NK-92 (cell line): ENCODE data around the gene MYPN.
"Not testable (repeated sequence)": the region's sequence is repeated elsewhere in the genome, so short reads cannot be mapped to it uniquely, and the experiment has no call there.

Experiments used
- DNase-seq: peaks from one replicate; lab custom pipeline; 2025; ENCODE audit not compliant: unreplicated experiment; lab: John Stamatoyannopoulos, UW

Gene MYPN

GRCh38 chr10:68167586-68168189 lies 58.4 kb downstream of the MYPN start:
- DNase-seq = no peak

GRCh38 chr10:68171539-68172080 lies 62.3 kb downstream of the MYPN start:
- DNase-seq = no peak

GRCh38 chr10:68172324-68172723 lies 63.0 kb downstream of the MYPN start:
- DNase-seq = no peak

GRCh38 chr10:68175949-68176348 lies 66.7 kb downstream of the MYPN start:
- no peak for DNase-seq

GRCh38 chr10:68176797-68177196 lies 67.5 kb downstream of the MYPN start:
- DNase-seq = no peak

- no peak for DNase-seq
Observed at GRCh38 chr10:68178592-68178991, 69.3 kb downstream of the MYPN start.

- DNase-seq = no peak
Observed at GRCh38 chr10:68179016-68179415, 69.7 kb downstream of the MYPN start.

GRCh38 chr10:68180490-68180889 lies 71.2 kb downstream of the MYPN start:
- DNase-seq = no peak

- DNase-seq = no peak
Observed at GRCh38 chr10:68184546-68184945, 75.3 kb downstream of the MYPN start.

GRCh38 chr10:68185085-68185484 lies 75.8 kb downstream of the MYPN start:
- no peak for DNase-seq

GRCh38 chr10:68188835-68189234 lies 79.5 kb downstream of the MYPN start:
- no peak for DNase-seq

- no peak for DNase-seq
Observed at GRCh38 chr10:68192113-68192512, 82.8 kb downstream of the MYPN start.

GRCh38 chr10:68194290-68194689 lies 85.0 kb downstream of the MYPN start:
- no peak for DNase-seq

- DNase-seq = not testable (repeated sequence)
Observed at GRCh38 chr10:68195776-68196175, 86.5 kb downstream of the MYPN start.

GRCh38 chr10:68196701-68197100 lies 87.4 kb downstream of the MYPN start:
- no peak for DNase-seq

- DNase-seq = no peak
Observed at GRCh38 chr10:68202960-68203353, 93.7 kb downstream of the MYPN start.

GRCh38 chr10:68208424-68209042 lies 99.2 kb downstream of the MYPN start:
- no peak for DNase-seq

- DNase-seq = no peak
Observed at GRCh38 chr10:68211669-68212068, 102.4 kb downstream of the MYPN start.

GRCh38 chr10:68212721-68213352 lies 103.5 kb downstream of the MYPN start:
- no peak for DNase-seq

GRCh38 chr10:68218786-68219185 lies 109.5 kb downstream of the MYPN start:
- no peak for DNase-seq

GRCh38 chr10:68221196-68221595 lies 111.9 kb downstream of the MYPN start:
- DNase-seq = no peak

- DNase-seq = no peak
Observed at GRCh38 chr10:68222391-68222790, 113.1 kb downstream of the MYPN start.
